Adipocyte (in vitro differentiated cells): ENCODE results near the gene ANKRD34B.

Experiments
- DNase-seq: peaks from one replicate; pipeline ENCODE4 v3.0.0-alpha.2; 2015; ENCODE audit warnings: low read depth
- H3K27me3 ChIP-seq: replicated peaks from 2 replicates; pipeline ENCODE4 v1.7.0; 2013; ENCODE audit warnings: mild to moderate bottlenecking, low read length, moderate library complexity; ENCODE audit not compliant: control insufficient read depth, insufficient read depth
- H3K36me3 ChIP-seq: 2 replicates; pipeline ENCODE4 v1.7.0; 2013; ENCODE audit warnings: low read length, mild to moderate bottlenecking, moderate library complexity; ENCODE audit not compliant: control insufficient read depth, insufficient read depth, severe bottlenecking
- H3K4me1 ChIP-seq: 2 replicates; pipeline ENCODE4 v1.7.0; 2013; ENCODE audit warnings: mild to moderate bottlenecking, low read length, moderate library complexity; ENCODE audit not compliant: control insufficient read depth, insufficient read depth
- H3K4me3 ChIP-seq: 2 replicates; pipeline ENCODE4 v1.7.0; 2013; ENCODE audit warnings: mild to moderate bottlenecking, low read length, moderate library complexity
- H3K9ac ChIP-seq: 2 replicates; pipeline ENCODE4 v1.7.0; 2013; ENCODE audit warnings: mild to moderate bottlenecking, low read length, moderate library complexity
- H3K9me3 ChIP-seq: 2 replicates; pipeline ENCODE4 v1.7.0; 2013; ENCODE audit warnings: mild to moderate bottlenecking, low read length, moderate library complexity; ENCODE audit not compliant: control insufficient read depth

The ANKRD34B gene

DNA sequence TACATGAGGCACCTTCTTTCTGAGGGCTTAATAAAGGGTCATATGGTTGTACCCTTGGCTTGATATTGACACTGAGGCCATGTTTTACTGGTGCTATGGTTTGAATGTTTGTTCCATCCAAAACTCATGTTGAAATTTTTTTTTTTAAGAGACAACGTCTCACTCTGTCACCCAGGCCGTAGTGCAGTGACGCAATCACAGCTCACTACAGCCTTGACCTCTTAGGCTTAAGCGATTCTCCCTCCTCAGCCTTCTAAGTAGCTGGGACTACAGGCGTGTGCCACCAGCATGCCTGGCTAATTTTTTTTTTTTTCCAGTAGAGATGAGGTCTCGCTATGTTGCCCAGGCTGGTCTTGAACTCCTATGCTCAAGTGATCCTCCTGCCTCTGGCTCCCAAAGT is 61.2 kb downstream of the ANKRD34B start:
- no peak for DNase-seq
- no peak overlapping the region for H3K9ac ChIP-seq
- H3K9me3 ChIP-seq = no peaks in the 10 kb centered on the region
- no peaks in the 10 kb centered on the region for H3K27me3 ChIP-seq
- H3K4me3 ChIP-seq = no peak overlapping the region
- H3K4me1 ChIP-seq = no peaks in the 10 kb centered on the region
- H3K36me3 ChIP-seq = no peaks in the 10 kb centered on the region

DNA sequence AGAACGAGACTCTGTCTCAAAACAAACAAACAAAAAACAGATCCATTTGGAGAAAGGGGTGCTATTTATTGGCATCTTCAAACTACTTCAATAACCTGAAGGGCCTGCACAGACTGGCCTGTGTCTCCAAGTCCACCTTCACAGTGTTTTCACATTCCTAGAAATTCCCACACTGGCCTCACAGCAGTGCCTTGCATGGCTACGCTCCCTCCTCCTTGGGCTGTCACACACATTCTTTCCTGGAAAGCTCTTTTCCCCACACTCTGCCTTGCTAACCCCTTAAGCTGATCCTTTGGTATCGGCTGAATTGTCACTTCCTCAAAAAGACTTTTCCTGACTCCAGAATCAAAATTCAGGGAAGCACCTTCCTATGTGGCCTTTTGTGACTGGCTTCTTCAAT is 62.4 kb downstream of the ANKRD34B start:
- no peaks in the 10 kb centered on the region for H3K36me3 ChIP-seq
- no peak for DNase-seq
- no peak overlapping the region for H3K9ac ChIP-seq
- H3K27me3 ChIP-seq = no peaks in the 10 kb centered on the region
- H3K4me3 ChIP-seq = no peak overlapping the region
- no peaks in the 10 kb centered on the region for H3K9me3 ChIP-seq
- H3K4me1 ChIP-seq = peaks cover 1% of the 10 kb centered on the region
